Vagina (tissue), 2 donors: ENCODE results near the gene BICC1.

Experiments used
- POLR2A ChIP-seq, 2 donors: fragments of 450-650 bp; IDR thresholded peaks; one replicate each; pipeline ENCODE4 v1.6.1; 2017; ENCODE audit warnings: antibody characterized with exemption in 2 of 2, mild to moderate bottlenecking in 2 of 2, moderate library complexity in 2 of 2
- POLR2AphosphoS5 ChIP-seq, 2 donors: sonication (generic); formaldehyde crosslinking; IDR thresholded peaks; one replicate each; pipeline ENCODE4 v1.9.0; 2017; ENCODE audit warnings: antibody characterized with exemption in 2 of 2, mild to moderate bottlenecking in 2 of 2, low read depth in 1 of 2; ENCODE audit not compliant: insufficient read depth in 1 of 2
- TF ChIP-seq, protein P1 (sequence below), 3 experiments: fragments of 450-650 bp in 2 of 3; fragments of 200-600 bp in 1 of 3; sonication (generic) in 1 of 3; IDR thresholded peaks; one replicate each; pipeline ENCODE4 v1.5.1; 2017 to 2019; ENCODE audit warnings: antibody characterized with exemption in 3 of 3, mild to moderate bottlenecking in 2 of 3, moderate library complexity in 2 of 3

DNA sequence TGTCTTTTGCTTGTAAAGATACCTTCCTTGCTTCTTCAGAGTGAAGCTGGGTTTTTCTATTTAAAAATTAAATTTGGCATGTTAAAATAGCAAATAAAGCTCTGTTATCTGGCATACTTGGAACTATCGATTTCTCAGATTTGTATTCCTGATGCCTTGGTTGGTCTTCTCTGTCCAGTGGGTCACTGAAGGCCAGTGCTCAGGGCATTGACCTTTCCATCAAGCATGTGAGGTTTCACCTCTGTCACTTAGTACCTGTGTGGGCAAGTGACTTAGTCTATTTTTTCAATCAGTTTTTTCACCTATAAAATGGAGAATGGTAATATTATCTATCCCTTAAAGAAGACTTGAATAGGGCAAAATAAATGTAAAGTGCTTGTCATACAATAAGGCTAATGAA is 311.3 kb downstream of the BICC1 start:
- TF ChIP-seq, protein P1, sequence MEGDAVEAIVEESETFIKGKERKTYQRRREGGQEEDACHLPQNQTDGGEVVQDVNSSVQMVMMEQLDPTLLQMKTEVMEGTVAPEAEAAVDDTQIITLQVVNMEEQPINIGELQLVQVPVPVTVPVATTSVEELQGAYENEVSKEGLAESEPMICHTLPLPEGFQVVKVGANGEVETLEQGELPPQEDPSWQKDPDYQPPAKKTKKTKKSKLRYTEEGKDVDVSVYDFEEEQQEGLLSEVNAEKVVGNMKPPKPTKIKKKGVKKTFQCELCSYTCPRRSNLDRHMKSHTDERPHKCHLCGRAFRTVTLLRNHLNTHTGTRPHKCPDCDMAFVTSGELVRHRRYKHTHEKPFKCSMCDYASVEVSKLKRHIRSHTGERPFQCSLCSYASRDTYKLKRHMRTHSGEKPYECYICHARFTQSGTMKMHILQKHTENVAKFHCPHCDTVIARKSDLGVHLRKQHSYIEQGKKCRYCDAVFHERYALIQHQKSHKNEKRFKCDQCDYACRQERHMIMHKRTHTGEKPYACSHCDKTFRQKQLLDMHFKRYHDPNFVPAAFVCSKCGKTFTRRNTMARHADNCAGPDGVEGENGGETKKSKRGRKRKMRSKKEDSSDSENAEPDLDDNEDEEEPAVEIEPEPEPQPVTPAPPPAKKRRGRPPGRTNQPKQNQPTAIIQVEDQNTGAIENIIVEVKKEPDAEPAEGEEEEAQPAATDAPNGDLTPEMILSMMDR (IDR thresholded peaks at IDR 0.05) = no peak
- TF ChIP-seq POLR2A (IDR thresholded peaks at IDR 0.05) (no peak), POLR2AphosphoS5 (IDR thresholded peaks at IDR 0.05; ENCODE audit: insufficient read depth in 1 of 2, low read depth in 1 of 2) (no peak)
